Type B pancreatic cell (in vitro differentiated cells): ENCODE results near the gene CPS1. TPM values are rescaled to one million over a fixed set of nuclear protein-coding genes. Genes with fewer than 3 reads are reported as not detected.

ENCODE experiments used
- DNase-seq: peaks from one replicate; pipeline ENCODE4 v3.0.0; 2021; ENCODE audit warnings: mixed read lengths; ENCODE audit not compliant: unreplicated experiment; ENCODE audit errors: extremely low spot score
- H3K27ac Mint-ChIP-seq: 2 replicates; pipeline ENCODE4 v1.8.0; 2021; ENCODE audit warnings: mild to moderate bottlenecking, mixed read lengths
- H3K27me3 Mint-ChIP-seq: 2 replicates; pipeline ENCODE4 v1.8.0; 2021; ENCODE audit warnings: mixed read lengths
- H3K36me3 Mint-ChIP-seq: 2 replicates; pipeline ENCODE4 v1.8.0; 2021; ENCODE audit warnings: mixed read lengths
- H3K4me1 Mint-ChIP-seq: one replicate; pipeline ENCODE4 v1.8.0; 2021; ENCODE audit warnings: mixed read lengths; ENCODE audit not compliant: unreplicated experiment
- H3K4me3 Mint-ChIP-seq: 2 replicates; pipeline ENCODE4 v1.8.0; 2021; ENCODE audit warnings: mild to moderate bottlenecking, mixed read lengths
- H3K9me3 Mint-ChIP-seq: 2 replicates; pipeline ENCODE4 v1.8.0; 2021; ENCODE audit warnings: mixed read lengths
- total RNA-seq: library from RNA; stranded (reverse); gene quantifications from 2 replicates; pipeline ENCODE4 v1.2.1, GENCODE V29; 2021; ENCODE audit warnings: low replicate concordance
- TF ChIP-seq, protein P1 (sequence below): fragments of 200-600 bp; sonication (generic); conservative IDR thresholded peaks from 2 replicates; pipeline ENCODE4 v1.5.0; 2021; ENCODE audit warnings: antibody characterized with exemption, mild to moderate bottlenecking

CPS1 gene
- total RNA-seq, 1 donor from 2014 or later: 33.2 TPM

GRCh38 chr2:210523650-210524289 lies 32.6 kb upstream of the CPS1 start:
- no peaks in the 10 kb centered on the region for H3K4me1 Mint-ChIP-seq
- TF ChIP-seq, protein P1, sequence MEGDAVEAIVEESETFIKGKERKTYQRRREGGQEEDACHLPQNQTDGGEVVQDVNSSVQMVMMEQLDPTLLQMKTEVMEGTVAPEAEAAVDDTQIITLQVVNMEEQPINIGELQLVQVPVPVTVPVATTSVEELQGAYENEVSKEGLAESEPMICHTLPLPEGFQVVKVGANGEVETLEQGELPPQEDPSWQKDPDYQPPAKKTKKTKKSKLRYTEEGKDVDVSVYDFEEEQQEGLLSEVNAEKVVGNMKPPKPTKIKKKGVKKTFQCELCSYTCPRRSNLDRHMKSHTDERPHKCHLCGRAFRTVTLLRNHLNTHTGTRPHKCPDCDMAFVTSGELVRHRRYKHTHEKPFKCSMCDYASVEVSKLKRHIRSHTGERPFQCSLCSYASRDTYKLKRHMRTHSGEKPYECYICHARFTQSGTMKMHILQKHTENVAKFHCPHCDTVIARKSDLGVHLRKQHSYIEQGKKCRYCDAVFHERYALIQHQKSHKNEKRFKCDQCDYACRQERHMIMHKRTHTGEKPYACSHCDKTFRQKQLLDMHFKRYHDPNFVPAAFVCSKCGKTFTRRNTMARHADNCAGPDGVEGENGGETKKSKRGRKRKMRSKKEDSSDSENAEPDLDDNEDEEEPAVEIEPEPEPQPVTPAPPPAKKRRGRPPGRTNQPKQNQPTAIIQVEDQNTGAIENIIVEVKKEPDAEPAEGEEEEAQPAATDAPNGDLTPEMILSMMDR: no peak
- no peak overlapping the region for H3K27ac Mint-ChIP-seq
- H3K27me3 Mint-ChIP-seq: peaks cover 7% of the 10 kb centered on the region
- DNase-seq: no peak
- H3K4me3 Mint-ChIP-seq: no peak overlapping the region
- H3K9me3 Mint-ChIP-seq: no peaks in the 10 kb centered on the region
- no peaks in the 10 kb centered on the region for H3K36me3 Mint-ChIP-seq

GRCh38 chr2:210524533-210524932 lies 31.9 kb upstream of the CPS1 start:
- no peaks in the 10 kb centered on the region for H3K36me3 Mint-ChIP-seq
- H3K4me1 Mint-ChIP-seq: no peaks in the 10 kb centered on the region
- no peak for DNase-seq
- no peaks in the 10 kb centered on the region for H3K9me3 Mint-ChIP-seq
- H3K27me3 Mint-ChIP-seq: peaks cover 7% of the 10 kb centered on the region
- H3K27ac Mint-ChIP-seq: no peak overlapping the region
- H3K4me3 Mint-ChIP-seq: no peak overlapping the region
- TF ChIP-seq, protein P1: no peak

GRCh38 chr2:210527286-210527685 lies 29.1 kb upstream of the CPS1 start:
- Mint-ChIP-seq H3K27me3 (peaks cover 7% of the 10 kb centered on the region), H3K9me3 (no peaks in the 10 kb centered on the region), H3K4me1 (no peaks in the 10 kb centered on the region), H3K36me3 (no peaks in the 10 kb centered on the region), H3K4me3 (no peak overlapping the region), H3K27ac (no peak overlapping the region)
- TF ChIP-seq, protein P1: no peak
- no peak for DNase-seq

DNA sequence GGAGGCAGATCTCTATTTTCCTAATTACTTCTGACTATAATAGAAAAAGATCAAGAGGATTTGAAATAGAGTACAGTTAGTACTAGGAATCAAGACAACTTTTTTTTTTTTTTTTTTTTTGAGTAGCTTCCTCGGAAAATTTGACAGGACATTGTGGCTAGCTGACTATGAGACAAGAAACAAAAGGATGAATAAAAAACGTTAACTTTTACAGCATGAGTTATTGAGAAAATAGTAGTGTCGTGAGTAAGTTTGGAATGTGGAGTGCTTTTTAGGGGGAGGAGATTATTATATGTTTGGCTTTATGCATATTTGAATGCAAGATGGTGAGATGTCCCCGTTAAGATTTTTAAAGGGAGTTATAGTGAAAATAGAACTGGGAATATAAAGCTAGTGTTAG lies 27.7 kb upstream of the CPS1 start:
- Mint-ChIP-seq H3K9me3 (no peaks in the 10 kb centered on the region), H3K27me3 (peaks cover 7% of the 10 kb centered on the region), H3K4me1 (no peaks in the 10 kb centered on the region), H3K4me3 (no peak overlapping the region), H3K27ac (no peak overlapping the region), H3K36me3 (no peaks in the 10 kb centered on the region)
- TF ChIP-seq, protein P1: no peak
- no peak for DNase-seq

GRCh38 chr2:210531050-210531449 lies 25.3 kb upstream of the CPS1 start:
- TF ChIP-seq, protein P1: no peak
- Mint-ChIP-seq H3K27me3 (peaks cover 4% of the 10 kb centered on the region), H3K4me1 (no peaks in the 10 kb centered on the region), H3K27ac (no peak overlapping the region), H3K4me3 (no peak overlapping the region), H3K9me3 (no peaks in the 10 kb centered on the region), H3K36me3 (no peaks in the 10 kb centered on the region)
- DNase-seq: no peak
